Mononuclear cell (primary cell): Measurements from ENCODE around the gene CLDN14. TPM values are rescaled to one million over a fixed set of nuclear protein-coding genes. Genes with fewer than 3 reads are reported as not detected.
"Not testable (repeated sequence)": the region's sequence is repeated elsewhere in the genome, so short reads cannot be mapped to it uniquely, and the experiment has no call there.

Source experiments
- H3K27me3 ChIP-seq: 2 replicates; pipeline ENCODE4 v1.6.0; 2011; ENCODE audit warnings: low read length, control low read depth; ENCODE audit not compliant: insufficient read depth
- H3K4me1 ChIP-seq: 2 replicates; pipeline ENCODE4 v1.5.1; 2011; ENCODE audit warnings: mild to moderate bottlenecking, low read length, control low read depth; ENCODE audit not compliant: insufficient read depth
- H3K4me3 ChIP-seq: 2 replicates; pipeline ENCODE4 v1.5.1; 2011; ENCODE audit warnings: mild to moderate bottlenecking, low read length, moderate library complexity
- H3K9me3 ChIP-seq: 2 replicates; pipeline ENCODE4 v1.5.1; 2011; ENCODE audit warnings: low read depth, mild to moderate bottlenecking, control low read depth, low read length
- total RNA-seq: library from RNA; depleted of rRNA; stranded (reverse); fragments of >200 nt; gene quantifications from one replicate; pipeline ENCODE4 v1.2.3, GENCODE V29; 2012

CLDN14 gene
- total RNA-seq, 1 donor, result not detected

DNA sequence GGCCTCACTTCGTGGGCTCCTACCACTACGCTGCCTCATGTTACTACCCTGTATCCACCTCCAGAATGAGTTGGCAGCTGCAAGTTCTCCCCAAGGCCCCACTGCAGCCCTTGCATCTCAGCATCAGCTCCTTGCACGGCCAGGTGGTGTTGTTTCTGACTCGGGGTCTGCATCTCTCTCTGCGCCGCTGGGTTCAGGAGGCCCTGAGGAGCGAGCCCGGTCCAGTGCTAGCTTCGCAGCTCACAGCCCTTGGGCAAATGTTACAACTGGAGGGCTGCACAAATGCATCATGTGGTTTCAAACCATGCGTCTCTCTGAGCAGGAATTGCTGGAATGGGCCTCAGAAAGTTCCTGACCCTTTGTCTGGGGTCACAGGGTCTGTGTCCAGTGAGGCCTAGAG is 3.2 kb upstream of the CLDN14 start:
- Histone ChIP-seq H3K9me3 (no peaks in the 10 kb centered on the region), H3K27me3 (no peaks in the 10 kb centered on the region), H3K4me1 (no peaks in the 10 kb centered on the region), H3K4me3 (no peak overlapping the region)

DNA sequence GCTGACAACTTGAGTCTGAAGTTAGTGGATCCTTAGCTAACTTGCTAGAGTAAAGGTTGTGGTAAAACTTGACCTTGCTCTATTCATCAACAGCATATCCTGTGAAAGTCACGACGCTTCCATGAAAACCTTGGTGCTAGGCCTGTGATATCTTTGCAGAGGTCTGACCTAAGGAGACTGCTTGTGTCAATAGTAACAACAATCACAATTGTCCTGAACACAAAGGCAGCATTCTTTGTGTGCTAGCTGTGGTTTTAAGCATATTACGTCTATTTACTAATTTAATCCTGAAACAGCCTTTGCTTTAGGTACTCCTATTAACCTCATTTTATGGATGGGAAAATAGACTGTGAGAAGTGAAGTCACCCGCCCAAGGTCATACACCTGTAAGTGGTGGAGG is 2.8 kb upstream of the CLDN14 start:
- H3K4me3 ChIP-seq, result no peak overlapping the region
- H3K27me3 ChIP-seq, result no peaks in the 10 kb centered on the region
- no peaks in the 10 kb centered on the region for H3K9me3 ChIP-seq
- H3K4me1 ChIP-seq, result no peaks in the 10 kb centered on the region

DNA sequence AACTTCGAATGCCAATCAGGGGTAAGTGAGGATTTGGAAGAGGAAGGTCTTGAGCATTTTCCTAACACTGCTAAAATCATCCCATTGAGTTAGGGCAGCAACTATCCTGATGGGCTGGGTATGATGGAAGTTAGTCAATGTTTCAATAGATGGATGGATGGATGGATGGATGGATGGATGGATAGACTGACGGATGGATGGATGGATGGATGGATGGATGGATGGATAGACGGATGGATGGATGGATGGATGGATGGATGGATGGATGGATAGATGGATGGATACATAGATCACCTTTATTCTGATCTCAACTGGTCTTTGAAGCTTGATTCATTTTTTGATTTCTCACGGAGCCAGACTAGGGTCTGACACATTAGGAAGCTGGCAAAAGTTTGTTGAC is 2.3 kb upstream of the CLDN14 start:
- H3K4me3 ChIP-seq, result no peak overlapping the region
- no peaks in the 10 kb centered on the region for H3K27me3 ChIP-seq
- H3K9me3 ChIP-seq, result no peaks in the 10 kb centered on the region
- no peaks in the 10 kb centered on the region for H3K4me1 ChIP-seq

DNA sequence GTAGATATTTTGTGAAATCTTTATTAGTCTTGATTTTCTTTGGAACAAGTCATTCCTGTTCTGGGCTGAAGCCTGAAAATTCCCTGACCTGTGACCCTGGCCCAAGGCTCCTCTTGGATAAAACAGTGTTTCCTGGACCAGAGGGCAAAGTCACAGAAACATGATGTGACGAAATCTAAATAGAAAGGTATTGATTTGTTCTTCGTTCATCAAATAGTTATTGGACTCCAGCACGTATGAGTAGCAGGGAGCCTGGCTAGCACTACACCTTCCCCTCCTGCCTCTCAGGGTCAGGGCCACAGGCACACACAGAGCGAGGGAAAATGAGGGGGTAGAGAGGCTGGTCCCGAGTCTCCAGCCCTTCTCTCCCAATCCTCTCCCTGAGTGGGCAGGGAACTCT is 1.7 kb upstream of the CLDN14 start:
- Histone ChIP-seq H3K4me3 (no peak overlapping the region), H3K9me3 (no peaks in the 10 kb centered on the region), H3K27me3 (no peaks in the 10 kb centered on the region), H3K4me1 (no peaks in the 10 kb centered on the region)

DNA sequence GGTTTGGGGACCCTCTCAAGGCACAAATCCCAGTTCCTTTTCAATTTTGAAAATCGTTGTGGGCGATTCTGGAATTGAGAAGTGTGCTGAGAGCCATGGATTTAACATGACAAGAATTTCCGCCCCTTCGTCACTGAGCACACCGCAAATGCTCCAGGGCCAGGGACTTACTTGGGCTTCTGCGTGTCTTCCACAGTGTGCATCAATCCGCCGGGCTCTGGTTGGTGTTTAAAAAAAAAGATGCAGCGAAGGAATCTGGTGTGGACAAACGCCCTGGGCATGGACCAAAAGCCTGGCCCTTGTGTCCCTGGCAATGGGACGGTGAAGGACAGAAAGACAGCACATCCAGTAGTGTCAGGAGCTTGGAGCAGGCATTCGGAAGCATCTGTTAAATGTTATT is 696 bp upstream of the CLDN14 start:
- Histone ChIP-seq H3K9me3 (no peaks in the 10 kb centered on the region), H3K4me1 (no peaks in the 10 kb centered on the region), H3K4me3 (no peak overlapping the region), H3K27me3 (no peaks in the 10 kb centered on the region)

DNA sequence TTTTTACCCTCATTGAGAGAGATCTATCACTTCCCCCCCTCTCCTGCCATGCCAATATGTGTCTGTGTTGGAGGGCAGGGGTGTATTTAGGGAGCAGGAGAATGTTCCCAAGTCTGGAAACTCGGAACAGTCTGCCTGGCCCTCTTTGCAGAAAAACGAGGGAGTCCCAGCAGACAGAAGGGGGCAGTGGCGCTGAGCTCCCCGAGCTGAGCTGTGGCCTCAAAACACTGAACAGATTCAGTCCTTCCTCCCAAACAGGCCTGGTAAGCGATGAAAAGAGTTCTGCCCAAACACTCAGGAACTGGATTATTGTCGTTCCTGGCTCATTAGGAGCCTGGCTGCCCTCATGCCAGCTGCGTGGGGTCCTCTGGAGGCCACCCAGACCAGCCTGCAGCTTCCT is 981 bp downstream of the CLDN14 start:
- Histone ChIP-seq H3K4me1 (no peaks in the 10 kb centered on the region), H3K9me3 (no peaks in the 10 kb centered on the region), H3K27me3 (no peaks in the 10 kb centered on the region), H3K4me3 (no peak overlapping the region)

DNA sequence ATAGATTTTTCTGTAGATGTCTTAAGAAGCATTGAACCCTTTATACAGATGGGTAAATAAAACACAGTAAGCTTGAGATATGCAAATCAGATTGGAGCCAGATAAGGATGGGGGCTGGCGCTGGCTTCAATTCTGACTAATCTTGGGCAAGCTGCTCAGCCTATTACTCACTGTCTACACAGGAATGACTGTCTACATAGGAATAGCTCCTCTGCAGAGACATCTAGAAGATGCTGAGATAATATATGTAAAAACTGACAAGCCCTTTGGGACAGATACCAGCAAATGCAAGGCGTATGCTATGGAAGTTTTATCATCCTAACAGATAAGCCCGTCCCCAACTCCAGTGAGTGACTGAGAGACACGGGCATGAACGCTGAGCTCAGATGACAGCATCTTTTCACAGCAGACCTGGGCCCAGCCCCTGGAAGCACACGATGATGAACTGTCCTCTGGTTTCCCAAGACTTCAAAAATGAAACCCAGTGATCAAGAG is 1.7 kb downstream of the CLDN14 start:
- H3K9me3 ChIP-seq, result no peaks in the 10 kb centered on the region
- no peaks in the 10 kb centered on the region for H3K27me3 ChIP-seq
- no peaks in the 10 kb centered on the region for H3K4me1 ChIP-seq
- H3K4me3 ChIP-seq, result no peak overlapping the region

DNA sequence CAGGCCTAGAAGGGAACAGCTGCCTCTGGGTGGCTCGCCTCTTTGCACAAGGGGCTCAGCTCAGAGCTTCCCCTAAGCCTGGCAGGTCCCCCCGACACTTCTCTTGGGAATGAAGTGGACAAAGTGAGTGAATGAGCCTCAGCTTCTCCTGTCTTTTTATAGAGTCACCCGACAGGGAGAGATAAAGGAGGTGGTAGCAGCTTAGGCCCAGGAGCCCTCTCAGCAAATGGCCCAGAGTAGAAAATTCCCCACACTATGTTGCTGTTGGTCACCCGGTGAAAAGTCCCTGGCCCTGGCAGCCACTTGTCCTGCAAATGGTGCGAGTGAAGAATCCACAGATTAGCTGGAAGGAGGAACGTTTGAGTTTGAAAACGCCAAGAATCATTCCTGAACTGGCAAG is 2.4 kb downstream of the CLDN14 start:
- H3K4me3 ChIP-seq, result no peak overlapping the region
- H3K9me3 ChIP-seq, result no peaks in the 10 kb centered on the region
- no peaks in the 10 kb centered on the region for H3K4me1 ChIP-seq
- no peaks in the 10 kb centered on the region for H3K27me3 ChIP-seq

DNA sequence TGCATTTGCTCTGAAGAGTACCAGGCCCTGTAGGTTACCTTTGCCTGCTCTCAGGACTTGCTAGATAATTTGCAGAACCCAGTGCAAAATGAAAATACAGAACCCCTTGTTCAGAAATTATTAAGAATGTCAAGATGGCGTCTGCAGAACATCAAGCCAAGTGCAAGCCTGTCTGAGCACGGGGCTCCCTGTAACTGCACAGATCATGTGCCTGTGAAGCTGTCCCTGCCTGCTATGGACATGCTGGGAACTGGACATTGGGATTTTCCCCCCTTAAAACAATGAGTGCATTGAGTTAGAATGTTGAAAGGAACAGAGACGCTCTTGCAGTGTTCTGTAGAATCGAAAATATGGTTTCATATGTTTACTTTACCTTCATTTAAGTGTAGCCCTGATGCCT is 2.9 kb downstream of the CLDN14 start:
- no peaks in the 10 kb centered on the region for H3K4me1 ChIP-seq
- H3K9me3 ChIP-seq, result no peaks in the 10 kb centered on the region
- no peaks in the 10 kb centered on the region for H3K27me3 ChIP-seq
- H3K4me3 ChIP-seq, result no peak overlapping the region

DNA sequence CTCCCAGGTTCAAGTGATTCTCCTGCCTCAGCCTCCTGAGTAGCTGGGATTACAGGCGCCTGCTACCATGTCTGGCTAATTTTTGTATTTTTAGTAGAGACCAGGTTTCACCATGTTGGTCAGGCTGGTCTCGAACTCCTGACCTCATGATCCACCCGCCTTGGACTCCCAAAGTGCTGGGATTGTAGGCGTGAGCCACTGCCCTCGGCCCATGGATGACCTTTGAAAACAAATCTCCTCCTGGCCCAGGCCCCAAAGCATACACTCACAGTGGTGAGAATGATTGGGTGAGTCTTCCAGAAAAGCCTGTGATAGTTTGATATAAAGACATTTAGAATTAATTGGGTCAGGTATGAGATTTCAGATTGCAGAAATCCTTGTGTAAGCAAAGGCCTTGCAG is 3.4 kb downstream of the CLDN14 start:
- not testable (repeated sequence) for H3K27me3 ChIP-seq, H3K4me3 ChIP-seq, H3K4me1 ChIP-seq, H3K9me3 ChIP-seq

DNA sequence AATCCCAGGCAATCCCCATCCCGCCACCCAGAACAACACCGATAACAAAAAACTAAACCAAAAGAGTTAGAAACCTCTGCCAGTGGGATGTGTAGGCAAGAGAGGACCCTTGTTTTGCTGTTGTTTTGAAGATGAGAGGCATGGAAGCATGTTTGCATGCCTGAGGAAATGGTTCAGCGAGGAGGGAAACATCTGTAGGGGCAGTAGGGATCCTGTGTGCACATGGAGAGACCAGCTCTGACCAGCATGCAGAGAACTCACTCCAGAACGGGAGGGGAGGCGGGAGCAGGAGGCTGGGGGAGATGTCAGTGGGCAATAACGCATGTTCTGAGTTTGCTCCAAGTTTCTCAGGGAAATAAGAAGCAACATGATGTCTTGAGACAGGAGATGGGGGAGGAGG is 5.3 kb downstream of the CLDN14 start:
- H3K4me1 ChIP-seq, result no peaks in the 10 kb centered on the region
- H3K9me3 ChIP-seq, result no peaks in the 10 kb centered on the region
- no peaks in the 10 kb centered on the region for H3K27me3 ChIP-seq
- H3K4me3 ChIP-seq, result no peak overlapping the region

DNA sequence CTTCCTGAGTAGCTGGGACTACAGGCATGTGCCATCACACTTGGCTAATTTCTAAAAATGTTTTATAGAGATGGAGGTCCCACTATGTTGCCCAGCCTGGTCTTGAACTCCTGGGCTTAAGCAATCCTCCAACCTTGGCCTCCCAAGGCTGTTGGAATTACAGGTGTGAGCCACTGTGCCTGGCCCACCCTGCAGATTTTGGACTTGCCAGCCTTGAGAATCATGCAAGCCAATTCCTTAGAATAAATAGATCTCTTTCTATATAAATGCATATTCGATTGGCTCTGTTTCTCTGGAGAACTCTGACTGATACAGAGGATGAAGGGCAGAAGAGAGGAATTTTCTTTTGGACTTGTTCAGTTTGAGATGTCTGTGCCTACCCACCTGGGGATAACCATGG is 6.7 kb downstream of the CLDN14 start:
- Histone ChIP-seq H3K4me3 (no peak overlapping the region), H3K27me3 (no peaks in the 10 kb centered on the region), H3K9me3 (no peaks in the 10 kb centered on the region), H3K4me1 (no peaks in the 10 kb centered on the region)

DNA sequence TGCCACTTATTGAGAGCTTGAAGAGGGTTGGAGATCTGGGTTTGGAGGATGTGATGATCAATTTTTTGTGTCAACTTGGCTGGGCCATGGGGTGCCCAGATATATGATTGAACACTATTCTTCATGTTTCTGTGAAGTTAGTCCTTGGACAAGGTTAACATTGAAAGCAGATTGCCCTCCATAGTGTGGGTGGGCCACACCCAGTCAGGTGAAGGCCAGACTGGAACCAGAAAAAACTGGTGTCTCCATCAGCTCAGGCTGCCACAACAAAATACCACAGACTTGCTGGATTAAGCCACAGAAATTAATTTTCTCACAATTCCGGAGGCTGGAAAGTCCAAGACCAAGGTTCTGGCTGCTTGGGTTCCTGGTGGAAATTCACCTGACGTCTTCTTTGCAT is 7.5 kb downstream of the CLDN14 start:
- H3K9me3 ChIP-seq, result no peaks in the 10 kb centered on the region
- no peaks in the 10 kb centered on the region for H3K27me3 ChIP-seq
- no peaks in the 10 kb centered on the region for H3K4me1 ChIP-seq
- H3K4me3 ChIP-seq, result no peak overlapping the region

DNA sequence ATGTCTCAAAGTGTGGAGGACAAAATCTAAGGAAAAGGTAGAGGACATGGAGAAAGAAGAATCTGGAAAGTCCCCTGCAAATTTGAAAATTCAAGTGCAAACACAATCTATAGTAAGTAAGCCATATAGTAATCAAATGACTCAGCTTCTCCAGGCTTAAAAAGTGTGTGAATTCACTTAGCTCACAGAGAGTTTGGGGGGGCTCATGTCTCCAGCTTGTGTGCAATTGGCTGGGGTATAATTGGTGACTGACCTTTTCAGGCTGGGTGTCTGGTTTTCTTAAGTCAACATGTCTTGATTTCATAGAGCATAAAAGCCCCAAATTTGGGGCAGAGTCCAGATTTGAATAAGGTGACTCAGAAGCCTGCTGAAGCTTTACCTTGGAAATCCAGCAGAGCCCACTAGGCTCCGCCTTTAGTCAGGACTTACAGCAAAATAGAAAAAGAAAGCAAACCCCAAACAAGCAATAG is 8.6 kb downstream of the CLDN14 start:
- H3K4me1 ChIP-seq, result no peaks in the 10 kb centered on the region
- H3K27me3 ChIP-seq, result no peaks in the 10 kb centered on the region
- no peaks in the 10 kb centered on the region for H3K9me3 ChIP-seq
- no peak overlapping the region for H3K4me3 ChIP-seq

DNA sequence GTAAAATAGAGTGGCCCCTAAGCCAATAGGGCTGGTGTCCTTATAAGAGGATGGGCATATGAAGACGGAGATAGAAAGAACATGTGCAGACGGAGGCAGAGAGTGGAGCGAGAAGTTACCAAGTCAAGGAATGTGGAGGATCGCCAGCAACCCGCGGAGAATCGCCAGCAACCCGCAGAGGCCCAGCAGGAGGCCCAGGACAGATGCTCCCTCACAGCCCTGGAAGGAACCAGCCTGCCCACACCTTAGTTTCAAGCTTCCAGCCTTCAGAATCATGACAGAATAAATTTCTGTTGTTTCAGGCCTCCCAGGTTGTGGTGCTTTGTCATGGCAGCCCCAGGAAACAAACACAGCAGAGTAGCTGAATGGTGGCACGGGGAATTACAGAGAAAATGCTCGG is 9.6 kb downstream of the CLDN14 start:
- no peaks in the 10 kb centered on the region for H3K9me3 ChIP-seq
- no peak overlapping the region for H3K4me3 ChIP-seq
- H3K4me1 ChIP-seq, result no peaks in the 10 kb centered on the region
- H3K27me3 ChIP-seq, result no peaks in the 10 kb centered on the region

DNA sequence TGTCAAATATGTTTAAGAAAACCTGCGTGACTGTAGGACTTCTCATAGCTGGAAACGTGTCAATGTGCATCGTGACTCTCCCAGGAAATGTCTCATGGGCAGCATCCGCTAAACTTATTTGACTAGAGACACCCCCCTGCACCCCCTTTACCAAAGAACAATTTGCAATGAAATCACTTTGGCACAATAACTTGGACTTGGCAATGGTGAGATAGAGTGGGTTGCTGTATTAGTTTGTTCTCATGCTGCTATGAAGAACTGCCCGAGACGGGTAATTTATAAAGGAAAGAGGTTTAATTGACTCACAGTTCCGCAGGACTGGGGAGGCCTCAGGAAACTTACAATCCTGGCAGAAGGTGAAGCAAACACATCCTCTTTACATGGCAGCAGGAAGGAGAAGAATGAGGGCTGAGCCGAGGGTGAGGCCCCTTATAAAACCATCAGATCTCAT is 13.8 kb downstream of the CLDN14 start:
- H3K27me3 ChIP-seq, result no peaks in the 10 kb centered on the region

DNA sequence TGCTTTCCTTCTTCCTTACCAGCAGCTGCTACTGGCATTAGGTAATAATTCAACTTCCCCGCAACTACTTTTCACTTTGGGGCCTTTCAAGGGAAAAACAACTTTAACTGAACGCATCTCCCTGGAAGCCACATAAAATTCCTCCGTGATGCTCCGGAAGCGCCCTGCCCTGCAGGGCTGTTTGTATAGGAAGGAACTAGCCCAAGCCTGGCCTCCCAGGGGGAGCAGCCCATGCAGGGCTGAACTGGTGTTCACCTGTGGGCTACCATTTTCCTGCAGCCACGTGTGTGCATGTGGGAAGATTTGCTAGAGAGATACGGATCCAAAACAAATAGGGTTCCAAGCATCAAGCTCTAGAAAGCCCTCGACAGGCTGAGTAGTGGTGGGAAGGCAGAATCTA is 14.4 kb downstream of the CLDN14 start:
- Histone ChIP-seq H3K4me3 (no peak overlapping the region), H3K9me3 (no peaks in the 10 kb centered on the region), H3K4me1 (no peaks in the 10 kb centered on the region), H3K27me3 (no peaks in the 10 kb centered on the region)

More for the DNA sequence above, 13.8 kb downstream of the CLDN14 start:
- Histone ChIP-seq H3K9me3 (no peaks in the 10 kb centered on the region), H3K4me1 (no peaks in the 10 kb centered on the region), H3K4me3 (no peak overlapping the region)
